ENCODE measurements around the gene MCTP1. TPM values are rescaled to one million over a fixed set of nuclear protein-coding genes. Genes with fewer than 3 reads are reported as not detected.

MCTP1 gene
- total and polyA plus RNA-seq, 8 donors, result 4.4 to 55.1 (median 5.9) TPM

DNA sequence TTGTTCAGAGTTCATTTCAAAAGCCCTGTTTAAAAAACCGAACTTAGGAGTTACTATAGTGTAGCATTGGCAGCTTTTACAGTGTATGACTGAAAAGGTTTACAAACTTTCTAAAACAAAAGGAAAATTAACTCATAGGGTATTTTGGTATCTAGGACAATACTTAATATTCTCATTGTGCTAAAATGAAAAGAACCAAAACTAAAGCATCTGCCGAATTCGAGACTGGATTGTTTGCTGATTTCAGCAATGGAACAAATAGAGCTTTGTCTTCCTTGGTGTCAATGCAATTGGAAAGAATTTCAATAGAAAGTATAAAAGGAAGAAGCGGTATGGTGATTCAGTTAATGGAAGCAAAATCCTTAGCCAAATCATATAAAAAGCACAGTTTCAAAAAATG lies 412.4 kb downstream of the MCTP1 start:
- intact Hi-C loops (cut with DNase I), result no loop called here
- no peaks in the 10 kb centered on the region for H3K9me3 ChIP-seq
- H3K36me3 ChIP-seq, result peaks cover 0 to 30% of the 10 kb centered on the region in 2 donors
- no peaks in the 10 kb centered on the region for H3K4me1 ChIP-seq
- H3K4me3 ChIP-seq, result no peak overlapping the region
- ATAC-seq (no peak), DNase-seq (no peak)
- no peak overlapping the region for H3K27ac ChIP-seq
- TF ChIP-seq, protein P1, sequence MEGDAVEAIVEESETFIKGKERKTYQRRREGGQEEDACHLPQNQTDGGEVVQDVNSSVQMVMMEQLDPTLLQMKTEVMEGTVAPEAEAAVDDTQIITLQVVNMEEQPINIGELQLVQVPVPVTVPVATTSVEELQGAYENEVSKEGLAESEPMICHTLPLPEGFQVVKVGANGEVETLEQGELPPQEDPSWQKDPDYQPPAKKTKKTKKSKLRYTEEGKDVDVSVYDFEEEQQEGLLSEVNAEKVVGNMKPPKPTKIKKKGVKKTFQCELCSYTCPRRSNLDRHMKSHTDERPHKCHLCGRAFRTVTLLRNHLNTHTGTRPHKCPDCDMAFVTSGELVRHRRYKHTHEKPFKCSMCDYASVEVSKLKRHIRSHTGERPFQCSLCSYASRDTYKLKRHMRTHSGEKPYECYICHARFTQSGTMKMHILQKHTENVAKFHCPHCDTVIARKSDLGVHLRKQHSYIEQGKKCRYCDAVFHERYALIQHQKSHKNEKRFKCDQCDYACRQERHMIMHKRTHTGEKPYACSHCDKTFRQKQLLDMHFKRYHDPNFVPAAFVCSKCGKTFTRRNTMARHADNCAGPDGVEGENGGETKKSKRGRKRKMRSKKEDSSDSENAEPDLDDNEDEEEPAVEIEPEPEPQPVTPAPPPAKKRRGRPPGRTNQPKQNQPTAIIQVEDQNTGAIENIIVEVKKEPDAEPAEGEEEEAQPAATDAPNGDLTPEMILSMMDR (IDR thresholded peaks at IDR 0.05), result no peak
- no peaks in the 10 kb centered on the region for H3K27me3 ChIP-seq

DNA sequence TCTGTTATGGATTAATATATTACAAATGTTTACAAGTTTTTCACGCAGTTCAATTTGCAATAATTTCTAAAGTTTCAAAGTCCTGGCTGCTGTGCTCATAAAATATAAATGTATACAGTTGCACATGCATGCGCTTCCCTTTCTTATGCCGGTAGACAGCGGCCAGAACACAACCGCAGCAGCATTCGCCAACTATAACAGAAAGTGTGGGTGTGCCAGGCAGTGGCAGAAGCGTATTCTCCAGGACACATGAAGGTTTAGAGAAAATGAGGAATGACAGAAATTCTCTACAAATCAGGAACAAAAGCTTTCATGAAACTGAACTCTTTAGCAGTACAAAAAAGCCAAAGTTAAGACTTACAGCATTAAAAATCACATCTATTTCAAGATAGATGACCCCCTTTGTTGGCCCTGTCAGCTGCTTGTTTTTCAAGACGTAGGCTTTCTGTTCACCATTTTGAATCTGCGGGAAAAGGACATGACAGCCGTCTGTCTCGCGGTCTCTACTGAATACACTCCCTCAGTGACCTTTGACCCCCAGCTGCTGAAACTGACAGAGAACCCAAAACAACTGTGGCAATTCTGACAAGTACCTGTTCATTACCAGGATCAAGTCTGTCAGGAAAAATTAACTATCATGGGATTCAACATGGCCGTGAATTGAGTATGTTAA lies 414.2 kb downstream of the MCTP1 start:
- Histone ChIP-seq H3K9me3 (no peaks in the 10 kb centered on the region), H3K4me3 (no peak overlapping the region), H3K36me3 (peaks cover 0 to 30% of the 10 kb centered on the region in 2 donors), H3K4me1 (no peaks in the 10 kb centered on the region), H3K27ac (no peak overlapping the region), H3K27me3 (no peaks in the 10 kb centered on the region)
- no peak for ATAC-seq
- TF ChIP-seq, protein P1 (IDR thresholded peaks at IDR 0.05), result no peak
- no peak for DNase-seq
- intact Hi-C loops (cut with DNase I), result no loop called here

GRCh38 chr5:94869921-94870320 lies 415.0 kb downstream of the MCTP1 start:
- Histone ChIP-seq H3K36me3 (peaks cover 0 to 30% of the 10 kb centered on the region in 2 donors), H3K27me3 (no peaks in the 10 kb centered on the region), H3K4me1 (no peaks in the 10 kb centered on the region), H3K9me3 (no peaks in the 10 kb centered on the region), H3K4me3 (no peak overlapping the region), H3K27ac (no peak overlapping the region)
- ATAC-seq (no peak), DNase-seq (no peak)
- intact Hi-C loops (cut with DNase I), result no loop called here
- TF ChIP-seq, protein P1 (IDR thresholded peaks at IDR 0.05), result no peak

DNA sequence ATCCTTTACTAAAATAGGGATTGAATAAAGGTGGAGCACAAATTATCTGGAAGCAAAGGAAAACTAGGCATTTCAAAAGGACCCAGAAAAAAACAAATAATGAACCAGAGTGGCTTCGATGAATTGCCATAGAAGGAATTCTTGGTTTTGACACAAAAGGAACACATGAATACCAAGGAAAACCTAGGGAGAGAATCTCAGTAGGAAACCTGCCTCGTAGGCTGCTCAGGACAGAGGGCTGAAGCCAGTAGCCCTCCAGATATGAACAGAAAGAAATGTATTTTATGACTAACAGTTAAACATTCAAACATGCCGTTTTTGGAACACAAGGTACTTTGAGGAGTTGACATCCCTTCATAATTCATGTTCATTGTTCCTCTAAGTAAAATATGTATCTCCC lies 420.9 kb downstream of the MCTP1 start:
- Histone ChIP-seq H3K27me3 (no peaks in the 10 kb centered on the region), H3K9me3 (no peaks in the 10 kb centered on the region), H3K4me1 (no peaks in the 10 kb centered on the region), H3K4me3 (no peak overlapping the region), H3K27ac (no peak overlapping the region), H3K36me3 (peaks cover 0 to 8% of the 10 kb centered on the region in 2 donors)
- no peak for ATAC-seq
- TF ChIP-seq, protein P1 (IDR thresholded peaks at IDR 0.05), result no peak
- intact Hi-C loops (cut with DNase I), result no loop called here
- no peak for DNase-seq

DNA sequence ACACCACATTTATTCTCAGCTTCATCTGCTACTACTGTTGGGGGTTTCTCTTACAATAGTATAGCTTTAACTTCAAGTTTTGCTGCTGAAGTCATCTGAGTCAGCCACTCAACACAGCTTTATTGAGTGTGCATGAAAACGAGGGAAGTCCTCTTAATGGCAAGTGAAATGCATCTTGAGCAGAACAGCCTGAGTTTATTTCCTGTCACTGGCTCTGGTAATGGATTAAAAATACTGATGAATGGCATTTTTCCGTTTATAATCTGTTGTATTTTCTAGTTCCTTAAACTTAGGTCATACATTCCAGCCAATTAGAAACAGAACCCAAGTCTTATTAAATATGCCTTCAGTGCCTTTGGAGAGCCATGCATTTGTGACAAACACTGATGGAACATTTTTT lies 427.8 kb downstream of the MCTP1 start:
- Histone ChIP-seq H3K27me3 (no peaks in the 10 kb centered on the region), H3K4me3 (no peak overlapping the region), H3K4me1 (no peaks in the 10 kb centered on the region), H3K9me3 (no peaks in the 10 kb centered on the region), H3K36me3 (no peaks in the 10 kb centered on the region), H3K27ac (no peak overlapping the region)
- TF ChIP-seq, protein P1 (IDR thresholded peaks at IDR 0.05), result no peak
- DNase-seq, result no peak
- ATAC-seq, result no peak
- intact Hi-C loops (cut with DNase I), result no loop called here
